Tibial nerve (tissue), 4 donors: ENCODE results near the gene RFXAP. TPM values are rescaled to one million over a fixed set of nuclear protein-coding genes. Genes with fewer than 3 reads are reported as not detected.

Experiments
- DNase-seq, 2 donors: peaks; one replicate each; pipeline ENCODE4 v3.0.0-alpha.2; 2019; ENCODE audit warnings: low spot score in 2 of 2
- H3K27ac ChIP-seq, 4 donors: fragments of 200-600 bp; sonication (generic) in 3 of 4; one replicate each; pipeline ENCODE4 v1.5.1; 2017 to 2019; ENCODE audit warnings: mild to moderate bottlenecking in 1 of 4
- H3K27me3 ChIP-seq, 2 donors: fragments of 200-600 bp; sonication (generic) in 1 of 2; one replicate each; pipeline versions ENCODE4 v1.5.1 to v1.6.0; 2017 to 2019
- H3K36me3 ChIP-seq, 3 donors: fragments of 200-600 bp; sonication (generic); one replicate each; pipeline ENCODE4 v1.5.1; 2018 to 2019
- H3K4me1 ChIP-seq, 4 donors: fragments of 200-600 bp; sonication (generic) in 3 of 4; one replicate each; pipeline ENCODE4 v1.5.1; 2017 to 2019
- H3K4me3 ChIP-seq, 4 donors: fragments of 200-600 bp; sonication (generic) in 3 of 4; one replicate each; pipeline ENCODE4 v1.5.1; 2017 to 2019; ENCODE audit warnings: mild to moderate bottlenecking in 1 of 4, moderate library complexity in 1 of 4
- H3K9me3 ChIP-seq, 4 donors: fragments of 200-600 bp; sonication (generic) in 3 of 4; one replicate each; pipeline ENCODE4 v1.5.1; 2017 to 2019
- EP300 ChIP-seq, 2 donors: sonication (generic); formaldehyde crosslinking; IDR thresholded peaks; one replicate each; pipeline ENCODE4 v1.6.1; 2017; ENCODE audit warnings: antibody characterized with exemption in 2 of 2, mild to moderate bottlenecking in 1 of 2
- POLR2A ChIP-seq, 2 donors: fragments of 450-650 bp; IDR thresholded peaks; one replicate each; pipeline ENCODE4 v1.6.1; 2017; ENCODE audit warnings: antibody characterized with exemption in 2 of 2, mild to moderate bottlenecking in 2 of 2, moderate library complexity in 2 of 2
- WGBS, 2 donors: methylation state at CpG; one replicate each; pipeline ENCODE4 v1.1.5; 2018; 5-methylcytosine and 5-hydroxymethylcytosine counted together
- total RNA-seq, 4 donors: library from RNA; depleted of rRNA; stranded (reverse); fragments of >200 nt; gene quantifications; one replicate each; pipeline ENCODE4 v1.1.0, GENCODE V29; 2016
- TF ChIP-seq, protein P1 (sequence below), 5 experiments: fragments of 200-600 bp in 3 of 5; fragments of 450-650 bp in 2 of 5; sonication (generic) in 3 of 5; IDR thresholded peaks; one replicate each; pipeline ENCODE4 v1.5.1; 2016 to 2019; ENCODE audit warnings: antibody characterized with exemption in 5 of 5, mild to moderate bottlenecking in 3 of 5, moderate library complexity in 2 of 5

RFXAP gene
- total RNA-seq, 4 donors from 2014 or later, result 4.8 to 12.9 (median 5.9) TPM

DNA sequence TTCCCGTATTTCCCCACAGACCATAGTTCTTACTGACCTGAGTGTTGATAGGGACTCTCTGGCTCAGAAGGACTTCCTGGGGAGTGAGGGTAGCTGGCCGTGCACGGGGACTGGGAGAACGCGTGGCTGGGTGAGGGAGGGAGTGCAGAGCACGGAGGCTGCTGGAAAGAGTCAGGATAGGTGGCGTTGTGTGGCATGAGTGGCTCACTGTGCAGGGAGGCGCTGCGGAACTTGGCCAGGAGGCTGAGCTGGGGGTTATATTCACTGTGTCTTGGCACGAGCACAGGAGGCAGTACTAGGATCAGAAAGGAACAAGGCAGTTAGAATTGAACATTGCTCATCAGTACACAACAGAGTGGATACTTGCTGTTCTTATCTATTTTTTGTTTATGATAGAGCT is 53.6 kb downstream of the RFXAP start:
- Histone ChIP-seq H3K27me3 (no peaks in the 10 kb centered on the region), H3K4me1 (no peaks in the 10 kb centered on the region), H3K36me3 (peaks cover 0 to 54% (median 0%) of the 10 kb centered on the region in 3 donors), H3K4me3 (no peak overlapping the region), H3K27ac (no peak overlapping the region), H3K9me3 (no peaks in the 10 kb centered on the region)
- TF ChIP-seq, protein P1, sequence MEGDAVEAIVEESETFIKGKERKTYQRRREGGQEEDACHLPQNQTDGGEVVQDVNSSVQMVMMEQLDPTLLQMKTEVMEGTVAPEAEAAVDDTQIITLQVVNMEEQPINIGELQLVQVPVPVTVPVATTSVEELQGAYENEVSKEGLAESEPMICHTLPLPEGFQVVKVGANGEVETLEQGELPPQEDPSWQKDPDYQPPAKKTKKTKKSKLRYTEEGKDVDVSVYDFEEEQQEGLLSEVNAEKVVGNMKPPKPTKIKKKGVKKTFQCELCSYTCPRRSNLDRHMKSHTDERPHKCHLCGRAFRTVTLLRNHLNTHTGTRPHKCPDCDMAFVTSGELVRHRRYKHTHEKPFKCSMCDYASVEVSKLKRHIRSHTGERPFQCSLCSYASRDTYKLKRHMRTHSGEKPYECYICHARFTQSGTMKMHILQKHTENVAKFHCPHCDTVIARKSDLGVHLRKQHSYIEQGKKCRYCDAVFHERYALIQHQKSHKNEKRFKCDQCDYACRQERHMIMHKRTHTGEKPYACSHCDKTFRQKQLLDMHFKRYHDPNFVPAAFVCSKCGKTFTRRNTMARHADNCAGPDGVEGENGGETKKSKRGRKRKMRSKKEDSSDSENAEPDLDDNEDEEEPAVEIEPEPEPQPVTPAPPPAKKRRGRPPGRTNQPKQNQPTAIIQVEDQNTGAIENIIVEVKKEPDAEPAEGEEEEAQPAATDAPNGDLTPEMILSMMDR (IDR thresholded peaks at IDR 0.05), result no peak
- TF ChIP-seq POLR2A (IDR thresholded peaks at IDR 0.05) (no peak), EP300 (IDR thresholded peaks at IDR 0.05) (no peak)
- WGBS, 2 donors, result 76 to 79% methylated on average over 10 of the region's 10 CpGs
- no peak for DNase-seq

DNA sequence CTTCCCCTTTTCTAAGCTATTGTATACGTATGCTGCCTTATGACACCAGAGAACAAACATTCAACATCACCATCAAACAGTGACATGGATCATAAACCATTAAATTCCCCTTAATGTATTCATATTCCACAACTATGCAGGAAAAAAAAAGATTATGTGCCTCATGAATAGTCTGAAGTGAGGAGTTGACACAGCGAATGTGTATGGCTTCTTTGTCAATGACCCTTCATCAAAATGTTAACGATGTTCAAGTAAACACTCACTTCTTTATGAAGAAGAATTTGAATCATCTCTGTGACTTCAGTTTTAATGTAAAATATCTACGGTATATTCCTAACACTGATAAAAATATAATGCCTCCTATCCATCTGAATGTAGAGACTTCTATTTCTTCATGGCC is 56.4 kb downstream of the RFXAP start:
- H3K9me3 ChIP-seq, result no peaks in the 10 kb centered on the region
- no peak for DNase-seq
- no peak overlapping the region for H3K27ac ChIP-seq
- 55 to 58% methylated on average over 4 of the region's 4 CpGs for WGBS, 2 donors
- H3K4me3 ChIP-seq, result no peak overlapping the region
- H3K36me3 ChIP-seq, result peaks cover 0 to 44% (median 0%) of the 10 kb centered on the region in 3 donors
- no peaks in the 10 kb centered on the region for H3K4me1 ChIP-seq
- TF ChIP-seq POLR2A (IDR thresholded peaks at IDR 0.05), result no peak
- TF ChIP-seq EP300 (IDR thresholded peaks at IDR 0.05), result no peak
- TF ChIP-seq, protein P1 (IDR thresholded peaks at IDR 0.05), result no peak
- H3K27me3 ChIP-seq, result no peaks in the 10 kb centered on the region

DNA sequence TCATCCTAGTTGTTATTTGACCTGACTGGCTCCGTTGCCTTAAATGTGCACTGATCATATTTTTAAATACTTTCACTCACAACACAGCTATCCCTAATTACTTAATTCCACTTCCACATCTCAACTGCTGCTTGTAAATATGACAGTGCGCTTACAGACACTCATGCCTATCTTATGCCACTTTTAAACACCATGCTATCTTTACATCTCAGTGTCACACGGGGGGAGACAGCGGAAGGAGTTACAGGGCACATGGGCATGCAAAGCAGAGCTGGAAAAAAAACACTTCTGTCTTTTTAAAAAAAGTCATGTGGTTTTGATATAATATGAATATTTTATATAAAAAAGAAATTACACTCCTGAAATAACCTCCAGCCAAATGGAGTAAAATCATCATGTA is 56.9 kb downstream of the RFXAP start:
- peaks cover 0 to 39% (median 0%) of the 10 kb centered on the region in 3 donors for H3K36me3 ChIP-seq
- H3K9me3 ChIP-seq, result no peaks in the 10 kb centered on the region
- no peak overlapping the region for H3K4me3 ChIP-seq
- H3K27ac ChIP-seq, result no peak overlapping the region
- no peak for DNase-seq
- TF ChIP-seq, protein P1 (IDR thresholded peaks at IDR 0.05), result no peak
- TF ChIP-seq EP300 (IDR thresholded peaks at IDR 0.05) (no peak), POLR2A (IDR thresholded peaks at IDR 0.05) (no peak)
- WGBS, 2 donors, result 76 to 79% methylated on average over 4 of the region's 4 CpGs
- H3K4me1 ChIP-seq, result no peaks in the 10 kb centered on the region
- no peaks in the 10 kb centered on the region for H3K27me3 ChIP-seq

Other genes starting within 250 kb of the RFXAP start
- 1 to 10 TPM in 1 of 4 donors, under 1 TPM in 1, not detected in 2; 0.21 to 1.2 TPM for gene SERTM1, start 145.2 kb upstream of the RFXAP start, total RNA-seq
- 10 to 100 TPM; 13.8 to 20.4 (median 15.8) TPM for gene SMAD9, start 101.0 kb downstream of the RFXAP start, total RNA-seq
- gene ALG5, start 180.1 kb downstream of the RFXAP start, total RNA-seq, result 10 to 100 TPM; 36.6 to 45.0 (median 38.2) TPM
- gene EXOSC8, start 181.6 kb downstream of the RFXAP start, total RNA-seq, result 10 to 100 TPM; 26.7 to 35.0 (median 31.9) TPM
- 10 to 100 TPM; 24.7 to 50.9 (median 40.6) TPM for gene SUPT20H, start 240.5 kb downstream of the RFXAP start, total RNA-seq